ENCODE measurements around the gene SPATA31C1.

DNA sequence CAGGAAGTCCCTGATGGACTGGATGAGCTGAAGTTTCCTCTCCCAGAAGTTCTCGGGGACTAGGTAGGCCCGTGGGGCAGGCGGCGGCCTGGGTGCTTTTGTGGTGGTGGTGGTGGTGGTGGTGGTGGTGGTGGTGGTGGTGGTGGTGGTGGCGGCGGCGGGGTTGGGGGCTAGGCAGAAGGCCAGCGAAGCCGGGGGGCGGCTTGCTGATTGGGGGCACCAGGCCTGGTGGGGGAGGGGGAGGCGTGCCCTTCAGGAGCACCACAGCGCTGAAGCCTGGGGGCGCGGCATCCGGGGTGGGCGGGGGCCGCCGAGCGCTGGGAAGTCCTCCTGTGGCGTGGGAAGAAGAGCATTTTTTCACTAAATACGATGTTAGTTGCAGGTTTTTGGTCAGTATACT lies 26.9 kb downstream of the SPATA31C1 start:
- TF ChIP-seq, protein P1, sequence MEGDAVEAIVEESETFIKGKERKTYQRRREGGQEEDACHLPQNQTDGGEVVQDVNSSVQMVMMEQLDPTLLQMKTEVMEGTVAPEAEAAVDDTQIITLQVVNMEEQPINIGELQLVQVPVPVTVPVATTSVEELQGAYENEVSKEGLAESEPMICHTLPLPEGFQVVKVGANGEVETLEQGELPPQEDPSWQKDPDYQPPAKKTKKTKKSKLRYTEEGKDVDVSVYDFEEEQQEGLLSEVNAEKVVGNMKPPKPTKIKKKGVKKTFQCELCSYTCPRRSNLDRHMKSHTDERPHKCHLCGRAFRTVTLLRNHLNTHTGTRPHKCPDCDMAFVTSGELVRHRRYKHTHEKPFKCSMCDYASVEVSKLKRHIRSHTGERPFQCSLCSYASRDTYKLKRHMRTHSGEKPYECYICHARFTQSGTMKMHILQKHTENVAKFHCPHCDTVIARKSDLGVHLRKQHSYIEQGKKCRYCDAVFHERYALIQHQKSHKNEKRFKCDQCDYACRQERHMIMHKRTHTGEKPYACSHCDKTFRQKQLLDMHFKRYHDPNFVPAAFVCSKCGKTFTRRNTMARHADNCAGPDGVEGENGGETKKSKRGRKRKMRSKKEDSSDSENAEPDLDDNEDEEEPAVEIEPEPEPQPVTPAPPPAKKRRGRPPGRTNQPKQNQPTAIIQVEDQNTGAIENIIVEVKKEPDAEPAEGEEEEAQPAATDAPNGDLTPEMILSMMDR (IDR thresholded peaks at IDR 0.05), result no peak
- no peak for TF ChIP-seq POLR2A (IDR thresholded peaks at IDR 0.05)
